NCI-H1048 (cell line): ENCODE data around the gene PTCHD1.

Source experiments
- DNase-seq: peaks from one replicate; lab custom pipeline; 2025; lab: John Stamatoyannopoulos, UW

Gene PTCHD1

DNA sequence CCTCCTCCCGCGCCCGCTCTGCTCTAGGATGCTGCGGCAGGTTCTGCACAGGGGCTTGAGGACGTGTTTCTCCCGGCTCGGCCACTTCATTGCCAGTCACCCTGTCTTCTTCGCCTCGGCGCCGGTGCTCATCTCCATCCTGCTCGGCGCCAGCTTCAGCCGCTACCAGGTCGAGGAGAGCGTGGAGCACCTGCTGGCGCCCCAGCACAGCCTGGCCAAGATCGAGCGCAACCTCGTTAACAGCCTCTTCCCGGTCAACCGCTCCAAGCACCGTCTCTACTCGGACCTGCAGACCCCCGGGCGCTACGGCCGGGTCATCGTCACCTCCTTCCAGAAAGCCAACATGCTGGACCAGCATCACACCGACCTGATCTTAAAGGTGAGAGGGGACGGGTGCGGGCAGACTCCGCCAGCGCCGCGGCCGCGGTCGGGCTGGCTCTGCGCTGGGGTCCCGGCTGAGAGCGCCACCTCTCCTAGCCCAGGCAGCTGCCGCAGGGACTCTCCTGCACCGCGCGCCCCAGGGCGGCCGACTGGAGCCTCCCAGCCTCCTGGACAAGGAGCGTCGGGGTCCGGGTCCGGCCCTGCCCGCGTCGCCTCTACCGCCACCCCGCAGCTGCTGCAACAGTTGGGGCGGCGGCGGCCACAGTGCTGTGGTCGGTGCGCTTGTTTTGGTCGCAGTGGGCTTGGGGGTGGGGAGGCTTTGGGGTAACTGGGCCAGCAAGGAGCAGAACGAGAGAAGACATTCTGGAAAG is at the start of gene PTCHD1:
PTCHD1 (plus strand) TSS at position 2 of the 752 bp plus-strand sequence; CDS start at position 29, 27 bp downstream.
- no peak for DNase-seq

DNA sequence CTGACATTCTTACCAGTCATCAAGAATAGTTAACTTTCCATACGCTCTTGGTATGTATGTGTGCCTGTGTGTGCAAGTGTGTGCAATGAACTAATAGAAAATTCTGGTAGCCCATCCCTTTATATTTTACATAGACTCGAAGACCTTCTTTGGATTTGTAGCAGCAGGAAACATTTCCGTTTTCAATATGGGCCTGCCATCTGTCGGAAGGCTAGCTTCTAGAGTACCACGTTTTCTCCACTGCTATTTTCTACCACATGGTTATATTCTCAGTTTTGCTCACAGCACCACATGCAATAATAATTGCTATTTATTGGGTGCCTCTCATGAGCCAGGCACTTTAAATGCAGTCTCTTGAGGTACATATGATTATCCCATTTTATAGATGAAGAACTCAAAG is 47.9 kb upstream of the PTCHD1 start:
- DNase-seq = no peak

DNA sequence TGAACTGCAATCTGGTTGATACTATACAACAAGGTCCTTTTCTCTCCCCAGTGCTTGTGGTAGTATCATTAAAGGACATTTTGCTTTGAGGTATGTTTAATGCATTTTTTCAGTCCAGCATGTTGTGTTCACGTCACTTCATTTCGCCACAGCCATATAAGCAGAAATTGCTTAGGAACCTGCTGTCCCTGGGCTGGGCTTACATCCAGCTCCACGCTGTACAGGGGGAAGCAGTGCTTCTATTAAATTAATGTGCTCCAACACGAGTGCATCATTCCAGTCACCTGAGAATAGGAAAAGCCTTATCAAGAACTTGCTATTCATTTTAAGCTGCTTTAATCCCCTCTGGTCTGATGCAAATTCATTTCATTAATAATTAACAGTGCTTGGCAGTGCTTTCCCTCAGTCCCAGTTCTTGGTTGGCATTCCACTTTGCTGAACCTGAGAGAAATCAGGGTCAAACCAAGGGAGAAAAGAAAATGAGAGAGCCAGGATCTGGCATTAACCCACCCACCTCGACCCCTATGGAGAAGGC is 47.4 kb upstream of the PTCHD1 start:
- DNase-seq = no peak

DNA sequence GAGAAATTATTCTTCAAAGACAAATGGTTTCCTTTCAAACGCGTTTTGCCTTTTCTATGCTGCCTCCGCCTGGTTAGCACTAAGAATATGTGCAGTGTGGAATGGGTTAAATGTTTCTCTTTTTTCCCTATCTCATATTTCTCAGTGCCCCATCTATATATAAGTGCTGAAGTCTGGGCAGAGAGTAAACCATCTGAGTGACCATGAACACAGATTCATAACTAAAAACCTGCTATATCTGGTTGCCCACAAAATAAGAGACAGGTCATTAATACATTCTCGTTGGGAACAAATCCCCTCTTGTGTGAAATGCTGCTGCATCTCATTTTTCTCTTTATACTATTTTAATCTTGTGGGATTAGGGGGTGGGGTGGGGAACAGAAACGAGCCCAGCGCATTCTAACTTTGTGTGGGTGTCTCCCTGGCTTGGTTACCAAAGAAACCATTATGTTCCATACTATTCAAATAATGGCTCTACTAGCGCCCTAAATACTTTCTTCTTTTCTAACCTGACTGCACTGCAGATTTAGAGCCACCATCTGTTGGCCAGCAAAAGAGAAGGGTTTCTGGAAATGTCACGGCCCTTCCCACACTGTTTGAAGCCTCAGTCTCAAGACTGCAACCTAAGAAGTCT is 42.2 kb upstream of the PTCHD1 start:
- DNase-seq = no peak

DNA sequence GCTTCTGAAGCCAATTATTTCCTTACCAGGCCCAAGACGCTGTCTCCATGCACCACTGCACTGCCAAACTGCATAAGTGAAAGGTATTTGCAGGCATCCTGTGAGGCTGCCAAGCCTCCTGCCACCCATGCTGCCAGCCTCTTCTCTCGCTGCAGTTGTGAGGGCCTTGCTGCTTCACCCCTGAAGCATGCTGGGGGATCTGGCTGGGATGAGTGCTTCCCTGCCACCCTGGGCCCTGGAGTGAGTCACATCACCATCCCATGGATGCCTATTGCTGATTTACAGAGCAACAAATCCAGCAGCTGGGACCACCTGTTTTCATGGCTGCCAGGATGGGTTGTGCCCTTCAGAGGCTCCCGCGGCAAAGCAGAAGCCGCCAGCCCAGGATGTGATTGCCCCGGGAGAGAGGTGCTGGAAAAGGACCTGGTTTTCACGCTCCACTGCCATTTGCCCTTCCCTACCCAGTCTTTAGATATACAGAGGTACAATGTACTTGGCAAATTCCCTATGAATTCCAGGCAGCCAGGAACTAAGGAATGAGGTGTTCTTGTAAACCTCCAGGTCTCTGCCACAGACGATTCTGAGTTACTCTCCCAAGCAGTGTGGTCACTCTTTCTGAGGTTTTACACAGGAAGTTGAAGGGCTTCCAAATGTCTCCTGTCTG is 41.5 kb upstream of the PTCHD1 start:
- DNase-seq = no peak

DNA sequence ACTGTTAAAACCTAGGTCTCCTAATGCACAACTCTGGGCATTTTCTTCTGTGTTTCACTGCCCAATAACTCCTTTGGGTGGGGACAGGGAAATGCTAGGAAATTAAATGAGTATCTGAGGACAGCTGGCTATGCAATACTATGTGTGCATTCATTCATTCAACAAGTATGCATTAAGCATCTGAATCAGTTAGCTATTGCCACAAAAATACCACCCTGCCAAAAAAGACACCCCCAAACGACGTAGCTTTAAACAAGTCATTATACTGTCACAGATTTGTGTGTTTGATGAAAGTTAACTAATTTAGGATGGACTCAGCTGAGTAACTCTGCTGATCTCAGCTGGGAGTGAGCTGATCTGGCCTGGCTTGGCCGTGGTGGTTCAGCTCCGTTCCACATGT is 29.8 kb upstream of the PTCHD1 start:
- DNase-seq = no peak

DNA sequence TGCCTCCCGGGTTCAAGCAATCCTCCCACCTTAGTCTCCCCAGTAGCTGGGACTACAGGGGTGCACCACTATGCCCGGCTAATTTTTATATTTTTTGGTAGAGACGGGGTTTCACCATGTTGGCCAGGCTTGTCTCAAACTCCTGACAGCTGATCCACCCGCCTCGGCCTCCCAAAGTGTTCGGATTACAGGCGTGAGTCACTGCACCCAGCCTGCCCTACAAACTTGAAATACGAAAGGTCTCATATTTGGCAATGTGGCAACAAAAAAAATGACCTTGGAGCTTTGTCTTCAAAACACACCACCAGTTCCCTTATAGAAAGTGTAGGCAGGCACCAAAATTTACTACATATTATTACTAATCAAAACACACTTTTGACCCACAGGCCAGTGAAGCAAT is 22.9 kb upstream of the PTCHD1 start:
- no peak for DNase-seq

DNA sequence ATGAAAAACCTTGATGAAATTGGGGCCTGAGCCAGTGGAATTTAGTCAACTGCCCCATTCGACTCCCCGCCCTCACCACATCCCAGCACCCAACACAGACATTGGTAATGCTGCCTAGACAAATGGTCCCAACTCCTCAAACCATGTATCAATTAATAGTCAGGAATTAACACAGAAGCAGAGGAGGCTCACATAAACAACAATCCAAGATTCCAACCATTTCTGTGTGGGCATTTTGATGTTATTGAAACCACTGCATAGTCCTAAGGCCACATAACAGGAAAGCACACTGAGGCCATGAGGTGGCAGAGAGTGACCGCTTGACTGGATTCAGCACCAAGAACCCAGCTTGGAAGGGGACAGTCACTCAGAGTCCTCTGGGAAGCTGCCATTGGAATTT is 22.5 kb upstream of the PTCHD1 start:
- DNase-seq = no peak

DNA sequence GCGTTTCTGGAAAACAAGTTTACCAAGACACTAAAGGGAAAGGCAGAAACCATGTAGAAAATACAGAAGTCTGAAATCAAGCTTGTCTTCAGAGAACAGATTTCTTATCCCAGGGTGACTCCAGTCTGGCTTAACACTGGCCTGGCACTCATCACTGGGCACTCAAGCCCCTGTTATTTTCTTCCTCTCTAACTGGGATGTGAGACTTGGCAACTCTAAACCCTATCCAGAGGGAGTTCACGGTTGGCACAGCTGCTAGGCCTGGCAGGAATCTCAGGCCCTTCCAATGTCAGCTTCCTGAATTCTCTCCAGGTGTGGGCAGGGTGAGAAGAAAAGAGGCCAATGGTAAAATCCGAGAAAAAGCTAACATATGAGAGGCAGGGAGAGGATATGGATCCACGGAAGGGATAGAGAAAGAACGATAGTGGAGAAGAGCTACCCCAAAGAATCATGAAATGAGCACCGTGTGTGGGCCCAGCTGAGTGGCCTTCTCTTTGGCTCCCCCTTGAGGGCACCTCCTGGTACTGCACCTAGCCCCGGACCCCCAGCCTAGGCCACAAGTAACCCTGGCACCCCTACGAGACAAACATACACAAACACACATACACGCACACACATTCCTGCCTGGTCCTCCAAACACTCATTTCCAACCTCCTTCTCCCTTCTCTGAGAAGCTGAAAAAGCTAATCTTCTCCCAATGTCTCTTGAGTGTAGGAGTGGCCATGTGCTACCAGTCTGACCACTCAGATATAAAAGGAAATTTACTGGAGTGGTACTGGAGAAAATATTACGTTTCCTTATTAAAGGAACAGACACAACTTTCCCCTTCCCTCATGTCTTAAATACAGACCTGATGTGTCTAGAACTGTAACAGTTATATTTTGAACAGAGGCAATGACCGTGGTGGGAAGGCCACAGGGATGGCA is 16.6 kb upstream of the PTCHD1 start:
- DNase-seq = no peak

DNA sequence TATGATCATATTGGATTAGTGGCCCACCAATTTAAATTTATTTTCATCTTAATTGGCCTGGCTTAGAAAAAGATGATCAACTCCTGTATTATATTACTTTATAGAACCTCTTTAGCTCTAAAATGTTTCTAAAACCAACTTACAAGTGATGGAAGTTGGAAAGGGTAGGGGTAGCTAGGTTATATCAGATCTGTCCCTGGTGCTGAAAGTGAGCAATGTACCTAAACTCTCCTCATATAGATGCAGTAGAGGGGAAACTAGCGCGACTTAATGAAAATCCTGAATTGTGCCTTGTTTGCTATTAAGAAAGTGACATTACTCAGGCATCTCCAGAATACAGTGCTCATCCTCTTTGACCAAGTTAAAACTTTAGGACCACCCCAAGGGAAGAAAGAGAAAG is 7.5 kb upstream of the PTCHD1 start:
- DNase-seq = no peak

DNA sequence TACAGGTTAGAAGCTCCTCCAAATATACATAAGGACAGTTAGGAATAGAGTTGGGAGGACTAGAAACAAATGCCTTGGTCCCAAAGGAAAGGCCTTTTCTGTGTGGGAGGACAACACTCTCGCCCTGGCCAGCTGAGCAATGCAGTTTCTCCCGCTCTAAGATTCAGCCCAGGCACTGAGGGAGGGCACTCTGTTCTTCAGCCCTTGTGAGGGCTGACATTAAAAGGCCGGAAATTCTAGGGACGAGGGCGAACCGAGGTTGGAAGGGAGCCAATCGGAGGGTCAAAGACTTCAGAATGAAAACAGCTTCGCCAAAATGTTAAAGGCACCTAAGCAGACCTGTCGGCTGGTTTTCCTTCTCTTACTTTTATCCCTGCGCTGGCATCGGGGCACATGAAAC is 2.9 kb upstream of the PTCHD1 start:
- no peak for DNase-seq

DNA sequence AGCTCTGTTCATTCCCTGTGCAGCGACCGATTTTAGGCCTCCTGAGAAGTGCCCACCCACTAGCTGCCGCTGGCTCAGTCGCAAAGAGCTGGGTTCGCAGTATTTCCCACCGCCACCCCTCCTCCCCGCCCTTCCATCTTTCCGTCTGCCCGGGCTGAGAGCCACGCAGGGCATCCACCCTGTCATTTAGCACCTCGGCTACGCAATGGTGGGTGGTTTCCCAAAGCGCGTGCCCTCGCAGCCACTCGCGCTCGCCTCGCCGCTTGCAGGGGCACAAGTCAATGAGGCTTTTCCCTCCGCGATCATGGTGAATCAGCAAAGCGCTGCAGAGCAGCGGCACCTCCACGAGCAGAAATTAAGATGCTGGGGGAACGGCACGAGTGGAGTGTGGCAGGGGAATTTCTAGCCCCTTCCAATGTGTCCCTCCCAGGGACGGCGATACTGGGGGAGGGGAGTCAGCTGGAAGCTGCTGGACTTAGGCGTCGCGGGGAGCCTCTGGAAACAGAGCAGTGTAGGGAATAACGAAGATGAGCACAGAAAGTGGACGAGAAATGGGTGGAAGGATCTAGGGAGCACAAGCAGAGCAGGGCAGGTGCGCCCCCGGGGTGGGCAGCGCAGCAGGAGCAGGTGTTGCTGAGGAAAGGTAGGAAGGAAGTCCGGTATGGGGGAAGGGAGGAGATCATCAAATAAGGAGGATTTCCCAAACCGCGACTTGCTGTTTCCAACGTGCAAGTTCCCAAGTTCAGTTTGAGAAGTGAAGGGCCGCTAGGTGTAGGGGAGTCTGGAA is 2.4 kb upstream of the PTCHD1 start:
- DNase-seq = no peak

DNA sequence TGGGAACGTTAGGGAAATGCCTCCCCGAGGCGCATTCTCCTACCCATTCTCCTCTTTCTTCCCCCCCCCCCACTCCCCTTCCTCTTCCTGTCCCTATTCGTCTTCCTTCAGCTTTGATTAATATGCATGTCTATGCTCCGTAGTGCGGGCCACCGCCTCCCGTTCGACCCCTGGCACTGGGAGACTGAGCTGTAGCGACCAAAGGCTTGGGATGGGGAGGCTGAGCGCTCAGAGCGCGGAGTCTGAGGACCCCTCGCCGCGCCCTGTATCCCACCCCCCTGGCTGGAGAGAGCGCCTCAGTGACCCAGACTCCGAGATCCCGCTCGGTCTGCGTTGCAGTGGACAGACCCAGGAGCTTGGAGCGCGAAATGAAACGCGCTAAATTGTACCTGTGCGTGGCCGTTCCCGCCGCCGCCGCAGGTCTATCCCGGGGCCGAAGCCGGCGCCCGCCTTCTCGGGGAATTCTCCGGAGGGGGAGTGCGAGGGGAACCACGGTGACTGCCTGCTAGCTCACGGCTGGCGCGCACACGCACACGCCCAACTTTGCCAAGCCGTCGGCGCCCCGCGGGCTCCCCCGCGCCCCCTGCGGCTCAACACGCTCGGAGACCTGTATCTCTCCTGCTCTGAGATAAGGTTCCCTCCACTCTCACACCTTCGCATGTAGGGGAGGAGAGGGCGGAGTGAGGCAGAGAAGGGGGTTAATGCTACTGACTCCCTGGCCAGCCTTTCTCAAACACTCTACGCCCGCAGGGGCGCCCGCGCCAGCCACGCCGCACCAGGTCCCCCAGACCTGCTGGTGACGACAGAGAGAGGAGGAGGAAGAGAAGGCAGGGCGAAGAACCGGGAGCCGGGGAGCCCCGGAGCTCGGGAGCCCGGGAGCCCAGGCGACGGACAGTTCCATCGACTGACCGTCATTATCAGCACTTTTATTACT is 1.5 kb upstream of the PTCHD1 start:
- no peak for DNase-seq

DNA sequence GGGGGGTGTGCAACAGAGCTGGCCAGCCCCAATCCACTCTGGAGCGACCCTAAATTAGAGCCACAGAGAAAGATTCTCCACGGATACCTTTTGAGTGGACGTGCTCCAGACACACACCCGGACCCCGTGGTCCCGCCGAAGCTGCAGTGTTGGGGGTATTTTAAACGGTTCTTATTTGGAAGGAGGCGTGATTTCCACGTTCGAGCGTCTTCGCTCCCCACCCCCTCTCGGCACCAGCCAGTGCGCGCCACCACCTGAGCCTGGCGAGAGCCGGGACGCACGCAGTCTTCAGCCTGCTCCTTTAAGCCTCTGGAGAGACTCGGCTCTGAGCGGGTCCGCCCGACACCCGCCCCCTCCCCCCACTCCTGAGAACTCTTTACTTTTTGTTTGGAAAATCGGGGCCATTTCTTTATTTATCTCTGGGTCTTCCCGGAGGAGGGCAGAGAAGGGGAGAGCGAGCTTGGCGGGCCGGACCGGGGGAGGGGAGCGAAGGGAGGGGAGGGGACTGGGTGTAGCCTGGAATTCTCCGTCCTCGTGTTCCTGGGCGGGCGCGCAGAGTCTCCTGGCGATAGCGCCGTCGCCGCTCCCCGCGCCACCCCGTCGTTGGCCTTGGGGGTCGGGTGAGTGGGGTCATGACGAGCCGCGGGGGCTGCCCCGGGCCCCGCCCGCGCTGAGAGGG is 668 bp upstream of the PTCHD1 start:
- no peak for DNase-seq

DNA sequence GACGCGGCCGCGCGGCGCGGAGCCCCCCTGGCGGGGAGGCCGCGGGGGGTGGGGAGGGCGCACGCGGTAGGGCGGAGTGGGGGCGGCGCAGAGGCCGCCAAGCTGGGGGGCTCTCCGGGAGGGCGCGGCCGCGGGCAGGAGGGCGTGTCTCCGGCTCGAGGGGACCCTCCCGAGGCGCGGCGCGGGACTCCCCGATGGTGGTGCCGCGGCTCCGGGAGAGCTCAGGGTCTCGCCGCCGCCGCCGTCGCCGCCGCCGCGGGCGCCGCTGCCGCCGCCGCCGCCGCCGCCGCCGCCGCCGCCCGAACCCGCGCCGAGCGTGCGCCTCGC is 165 bp upstream of the PTCHD1 start:
- DNase-seq = no peak

DNA sequence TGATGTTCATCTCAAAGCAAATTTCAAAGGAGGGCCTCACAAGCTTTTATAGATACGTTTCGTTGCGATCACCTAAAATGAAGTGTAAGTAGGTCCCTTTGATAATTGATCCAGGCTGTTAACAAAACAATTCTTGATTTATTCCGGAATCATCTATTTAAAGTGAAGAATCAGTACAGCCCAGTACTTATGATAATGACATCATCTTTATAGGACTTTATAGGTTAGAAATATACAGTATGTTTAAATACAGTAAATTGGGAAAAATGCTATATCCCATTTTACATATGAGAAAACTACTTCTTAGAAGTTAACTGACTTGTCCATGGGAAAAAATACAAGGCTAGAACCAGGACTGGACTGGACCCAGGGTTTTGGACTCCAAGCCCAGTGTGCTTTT is 3.7 kb downstream of the PTCHD1 start:
- no peak for DNase-seq

DNA sequence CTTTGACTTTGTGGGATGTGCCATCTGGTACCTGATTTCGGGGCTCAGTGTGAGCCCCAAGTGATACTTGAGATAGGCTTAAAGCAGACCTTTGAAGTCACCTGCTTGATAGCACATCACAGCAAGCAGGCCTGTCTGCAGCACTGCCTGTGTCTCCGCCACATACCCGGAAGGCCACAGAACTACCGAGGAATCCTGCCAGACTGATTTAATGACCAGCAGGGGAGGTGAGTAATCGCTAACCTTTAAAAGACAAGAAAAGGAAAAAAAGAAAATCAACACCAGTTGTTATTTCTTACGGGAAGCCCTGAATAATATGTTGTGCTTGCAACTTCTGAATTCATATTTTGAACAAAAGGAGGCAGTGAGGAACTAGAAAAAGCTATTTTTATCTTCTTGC is 6.8 kb downstream of the PTCHD1 start:
- no peak for DNase-seq

DNA sequence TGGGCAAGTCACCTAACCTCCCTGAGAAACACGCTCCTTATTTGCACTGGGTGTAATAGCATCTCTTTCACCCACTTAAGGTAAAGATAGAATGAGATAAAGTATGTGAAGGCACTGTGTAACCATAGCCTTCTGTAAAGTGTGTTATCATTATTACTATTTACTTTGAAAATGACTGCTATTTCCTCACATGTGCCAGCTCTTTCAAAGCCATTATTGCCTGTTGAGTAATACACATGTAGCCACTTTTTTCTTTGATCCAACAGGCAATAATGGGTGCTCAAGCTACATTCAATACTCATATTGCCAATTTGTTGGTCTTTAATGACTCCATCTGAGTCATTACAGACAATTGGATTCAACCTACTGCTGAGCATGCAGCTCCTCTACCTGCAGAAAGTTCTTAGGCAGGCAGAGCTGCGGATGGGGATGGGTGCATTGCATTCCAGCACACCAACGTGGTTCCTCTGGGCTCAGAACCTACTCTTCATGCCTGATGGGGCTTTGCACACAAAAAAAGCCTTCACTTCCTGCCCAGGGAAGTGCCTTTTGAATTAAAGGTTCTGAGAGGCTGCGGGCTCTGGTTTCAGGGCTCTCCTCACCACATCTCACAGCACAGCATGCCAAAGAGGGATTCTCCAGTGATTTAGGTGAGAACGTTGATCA is 9.7 kb downstream of the PTCHD1 start:
- DNase-seq = no peak

DNA sequence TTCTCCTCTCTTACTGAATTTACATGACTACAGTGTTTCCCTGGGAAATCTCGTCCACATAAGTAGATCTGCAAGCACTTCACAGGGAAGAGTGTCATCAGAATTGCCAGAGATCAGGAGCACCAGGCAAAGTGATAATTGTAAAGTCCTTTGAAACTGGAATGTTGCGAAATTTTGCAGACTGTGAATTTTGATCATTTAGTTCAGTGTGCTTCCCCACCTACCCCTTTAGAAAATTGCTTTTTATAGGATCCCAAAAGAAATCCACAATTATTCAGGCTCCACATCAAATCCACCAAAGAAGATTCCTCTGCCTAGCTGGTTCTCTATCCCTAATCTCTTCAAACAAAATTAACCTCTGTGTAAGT is 10.2 kb downstream of the PTCHD1 start:
- DNase-seq = no peak
